IPS DF 6.9 (cell line): ENCODE measurements around the gene ARFGAP3.

Experiments used
- DNase-seq: peaks from one replicate; pipeline ENCODE4 v3.0.0-alpha.2; 2013; ENCODE audit warnings: low read depth, low spot score
- H3K27ac ChIP-seq: one replicate; pipeline ENCODE4 v1.5.1; 2013; ENCODE audit warnings: low read length, control low read depth
- H3K27me3 ChIP-seq: 2 replicates; pipeline ENCODE4 v1.6.1; 2013; ENCODE audit warnings: mild to moderate bottlenecking, low read length; ENCODE audit not compliant: control insufficient read depth, insufficient read depth
- H3K36me3 ChIP-seq: 2 replicates; pipeline ENCODE4 v1.6.1; 2013; ENCODE audit warnings: low read length; ENCODE audit not compliant: control insufficient read depth, insufficient read depth
- H3K4me1 ChIP-seq: 2 replicates; pipeline ENCODE4 v1.6.1; 2013; ENCODE audit warnings: low read length; ENCODE audit not compliant: control insufficient read depth, insufficient read depth
- H3K4me3 ChIP-seq: 2 replicates; pipeline ENCODE4 v1.5.1; 2013; ENCODE audit warnings: mild to moderate bottlenecking, low read length
- H3K9me3 ChIP-seq: 2 replicates; pipeline ENCODE4 v1.6.1; 2013; ENCODE audit warnings: low read length, inconsistent platforms; ENCODE audit not compliant: control insufficient read depth, insufficient read depth
- WGBS: extraction: QIAGEN DNeasy Blood & Tissue Kit; methylation state at CpG from one replicate; pipeline ENCODE4 v1.1.7; 2013; ENCODE audit warnings: mixed read lengths, missing lambda C conversion rate; ENCODE audit not compliant: insufficient read length, insufficient coverage; 5-methylcytosine and 5-hydroxymethylcytosine counted together

The ARFGAP3 gene

DNA sequence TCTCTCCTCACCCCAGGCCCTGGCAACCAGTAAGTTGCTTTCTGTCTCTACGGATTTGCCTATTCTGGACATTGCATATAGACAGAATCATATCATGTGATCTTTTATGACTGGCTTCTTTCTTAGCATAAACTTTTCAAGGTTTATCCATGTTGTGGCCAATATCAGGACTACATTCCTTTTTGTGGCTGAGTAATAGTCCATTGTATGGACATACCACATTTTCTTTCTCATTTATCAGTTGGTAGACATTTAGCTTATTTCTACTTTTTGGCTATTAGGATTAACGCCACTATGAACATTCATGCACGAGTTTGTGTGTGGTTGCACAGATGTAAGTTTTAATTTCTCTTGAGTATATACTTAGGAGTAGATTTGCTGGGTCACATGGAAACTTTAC, 35.7 kb downstream of the ARFGAP3 start:
- Histone ChIP-seq H3K27ac (no peak overlapping the region), H3K9me3 (no peaks in the 10 kb centered on the region), H3K27me3 (no peaks in the 10 kb centered on the region), H3K4me1 (no peaks in the 10 kb centered on the region), H3K36me3 (no peaks in the 10 kb centered on the region), H3K4me3 (no peak overlapping the region)
- no CpG with 5 or more reads among the region's 3 CpGs for WGBS
- no peak for DNase-seq

DNA sequence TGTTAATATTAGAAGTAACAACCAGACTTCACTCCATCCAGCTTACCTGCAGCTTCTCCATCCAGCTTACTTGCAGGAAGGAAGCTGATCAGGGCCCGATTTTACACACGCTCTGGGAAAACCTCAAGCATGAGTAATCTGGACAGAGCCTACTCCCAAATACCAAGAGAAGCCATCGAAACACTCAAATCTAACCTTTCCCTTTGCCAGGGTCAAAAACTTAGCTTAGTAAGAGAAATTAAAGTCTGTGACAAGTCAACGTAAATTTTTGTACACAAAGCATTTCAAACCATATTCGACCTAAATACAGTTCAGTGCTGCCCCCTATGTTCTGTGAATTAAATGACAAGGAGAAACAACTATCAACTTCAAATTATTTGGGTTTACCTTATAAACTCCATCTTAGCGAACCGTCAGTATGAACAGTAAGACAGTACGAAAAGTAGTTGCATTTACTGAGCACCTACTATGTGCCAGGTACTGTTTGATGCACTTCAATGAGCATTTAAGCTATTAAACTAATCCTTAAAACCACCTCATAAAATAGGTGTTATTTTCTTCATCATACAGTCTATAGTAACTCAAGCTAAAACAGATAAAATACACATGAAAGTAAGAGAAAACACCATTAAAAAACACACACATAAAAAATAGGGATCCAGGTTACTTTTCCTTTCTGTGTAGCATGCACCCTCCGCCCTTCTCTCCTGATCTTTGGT, 36.9 kb downstream of the ARFGAP3 start:
- no peak overlapping the region for H3K4me3 ChIP-seq
- H3K36me3 ChIP-seq, result no peaks in the 10 kb centered on the region
- no peaks in the 10 kb centered on the region for H3K27me3 ChIP-seq
- DNase-seq, result no peak
- H3K27ac ChIP-seq, result no peak overlapping the region
- no CpG with 5 or more reads among the region's 9 CpGs for WGBS
- H3K4me1 ChIP-seq, result no peaks in the 10 kb centered on the region
- H3K9me3 ChIP-seq, result no peaks in the 10 kb centered on the region

DNA sequence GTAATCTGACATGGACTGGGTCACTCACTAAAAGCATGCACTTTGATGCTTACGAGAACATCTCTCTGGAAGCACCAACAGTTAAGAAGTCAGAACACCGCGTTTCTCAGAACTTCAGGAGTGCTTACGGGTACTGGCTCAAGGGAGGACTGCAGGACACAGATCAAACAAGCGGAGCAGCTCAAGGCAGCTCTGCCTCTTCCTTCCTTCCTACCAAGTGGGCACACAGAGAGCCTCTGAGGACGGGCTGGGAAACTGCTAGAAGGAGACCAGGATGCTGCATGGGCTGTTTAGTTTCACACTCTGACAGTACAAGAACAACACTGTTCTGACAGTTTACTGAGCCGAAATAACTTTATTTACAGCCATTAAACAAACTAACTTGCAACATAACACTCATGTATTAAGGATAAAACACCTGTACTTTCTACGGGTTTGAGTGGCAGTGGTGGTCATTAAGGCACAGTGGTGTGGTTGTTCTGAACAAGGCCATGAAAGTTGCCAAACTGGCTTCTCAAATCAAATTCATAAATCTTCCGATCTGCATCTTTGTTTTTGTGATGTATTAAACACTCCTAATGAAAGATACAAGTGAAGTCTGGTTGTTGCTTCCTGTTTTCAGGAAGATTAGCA, 37.5 kb downstream of the ARFGAP3 start:
- WGBS, result no CpG with 5 or more reads among the region's 9 CpGs
- DNase-seq, result no peak
- Histone ChIP-seq H3K4me3 (no peak overlapping the region), H3K27me3 (no peaks in the 10 kb centered on the region), H3K36me3 (no peaks in the 10 kb centered on the region), H3K27ac (no peak overlapping the region), H3K4me1 (no peaks in the 10 kb centered on the region), H3K9me3 (no peaks in the 10 kb centered on the region)

DNA sequence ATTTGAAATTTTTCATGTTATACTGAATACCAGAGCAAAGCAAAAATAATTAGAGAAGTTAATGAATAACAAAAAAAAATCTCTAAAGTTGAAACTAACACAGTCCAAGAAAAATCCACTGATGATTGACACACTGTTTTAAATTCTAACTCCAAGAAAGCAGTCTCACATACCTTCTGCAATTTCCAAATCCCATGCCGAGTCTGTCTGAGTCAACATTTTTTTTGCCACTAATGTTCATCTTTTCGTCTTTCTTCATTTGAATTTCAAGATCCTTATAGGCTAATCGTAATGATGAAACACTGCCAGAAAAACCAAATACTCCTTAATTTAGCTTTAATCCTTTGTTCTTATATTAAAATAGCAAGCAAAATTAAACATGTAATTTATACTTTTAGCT, 39.5 kb downstream of the ARFGAP3 start:
- Histone ChIP-seq H3K27ac (no peak overlapping the region), H3K27me3 (no peaks in the 10 kb centered on the region), H3K36me3 (no peaks in the 10 kb centered on the region), H3K4me3 (no peak overlapping the region), H3K4me1 (no peaks in the 10 kb centered on the region), H3K9me3 (no peaks in the 10 kb centered on the region)
- DNase-seq, result no peak
- no CpG with 5 or more reads among the region's 3 CpGs for WGBS

DNA sequence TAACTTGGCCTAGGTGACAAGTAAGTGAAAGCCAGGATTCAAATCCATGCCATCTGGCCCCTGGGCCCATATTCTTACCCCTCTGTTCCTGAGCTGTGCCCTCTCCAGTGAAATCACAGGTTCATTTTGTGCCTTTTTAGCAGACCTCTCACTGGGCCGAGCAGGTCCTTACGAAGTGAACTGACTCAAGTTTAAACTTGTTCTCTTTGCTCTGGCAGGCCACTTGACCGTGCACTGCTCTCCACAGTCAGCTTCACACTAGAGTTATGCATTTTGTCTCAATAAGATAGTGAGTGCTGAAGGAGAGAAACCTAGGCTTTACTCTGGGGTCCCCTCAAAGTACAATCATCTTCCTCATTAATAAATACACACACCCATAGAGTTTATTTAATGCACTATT, 40.7 kb downstream of the ARFGAP3 start:
- Histone ChIP-seq H3K9me3 (no peaks in the 10 kb centered on the region), H3K27ac (no peak overlapping the region), H3K4me1 (no peaks in the 10 kb centered on the region), H3K27me3 (no peaks in the 10 kb centered on the region), H3K4me3 (no peak overlapping the region), H3K36me3 (no peaks in the 10 kb centered on the region)
- no peak for DNase-seq
- WGBS, result no CpG with 5 or more reads among the region's 3 CpGs

DNA sequence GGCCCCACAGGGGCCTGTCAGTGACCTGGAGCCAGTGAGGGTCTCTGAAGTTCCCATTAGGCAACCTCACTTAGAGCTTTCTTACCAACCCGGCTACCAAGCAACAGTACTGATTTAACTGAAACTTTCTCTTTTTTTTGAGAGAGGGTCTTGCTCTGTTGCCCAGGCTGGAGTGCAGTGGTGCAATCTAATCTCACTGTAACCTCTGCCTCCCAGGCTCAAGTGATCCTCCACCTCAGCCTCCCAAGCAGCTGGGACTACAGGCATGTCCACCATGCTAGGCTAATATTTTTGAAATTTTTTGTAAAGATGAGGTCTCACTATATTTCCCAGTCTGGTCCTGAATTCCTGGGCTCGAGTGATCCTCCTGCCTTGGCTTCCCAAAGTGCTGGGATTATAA, 42.5 kb downstream of the ARFGAP3 start:
- no CpG with 5 or more reads among the region's 2 CpGs for WGBS
- Histone ChIP-seq H3K4me3 (no peak overlapping the region), H3K4me1 (no peaks in the 10 kb centered on the region), H3K36me3 (no peaks in the 10 kb centered on the region), H3K27ac (no peak overlapping the region), H3K27me3 (no peaks in the 10 kb centered on the region), H3K9me3 (no peaks in the 10 kb centered on the region)
- DNase-seq, result no peak

DNA sequence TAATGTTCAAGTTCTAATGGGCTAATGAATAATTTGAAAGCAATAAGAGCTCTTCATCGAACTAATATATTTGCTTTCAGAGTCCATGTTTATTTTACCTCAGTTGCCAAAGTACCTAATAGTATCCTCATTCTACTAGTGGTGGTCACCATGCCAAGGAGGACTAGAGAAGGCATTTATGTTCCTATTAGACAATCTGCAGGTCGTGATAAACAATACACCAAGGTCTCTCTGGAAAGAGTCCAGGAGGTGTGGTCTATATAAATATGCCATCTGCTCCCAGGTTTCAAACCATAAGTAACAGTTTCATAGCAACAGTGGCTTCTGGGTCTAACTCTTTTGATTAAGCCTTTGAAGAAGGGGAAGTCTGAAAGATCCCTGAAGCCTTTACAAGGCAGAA, 42.9 kb downstream of the ARFGAP3 start:
- Histone ChIP-seq H3K4me1 (no peaks in the 10 kb centered on the region), H3K27ac (no peak overlapping the region), H3K27me3 (no peaks in the 10 kb centered on the region), H3K9me3 (no peaks in the 10 kb centered on the region), H3K36me3 (no peaks in the 10 kb centered on the region), H3K4me3 (no peak overlapping the region)
- DNase-seq, result no peak
- WGBS, result no CpG with 5 or more reads among the region's 2 CpGs

DNA sequence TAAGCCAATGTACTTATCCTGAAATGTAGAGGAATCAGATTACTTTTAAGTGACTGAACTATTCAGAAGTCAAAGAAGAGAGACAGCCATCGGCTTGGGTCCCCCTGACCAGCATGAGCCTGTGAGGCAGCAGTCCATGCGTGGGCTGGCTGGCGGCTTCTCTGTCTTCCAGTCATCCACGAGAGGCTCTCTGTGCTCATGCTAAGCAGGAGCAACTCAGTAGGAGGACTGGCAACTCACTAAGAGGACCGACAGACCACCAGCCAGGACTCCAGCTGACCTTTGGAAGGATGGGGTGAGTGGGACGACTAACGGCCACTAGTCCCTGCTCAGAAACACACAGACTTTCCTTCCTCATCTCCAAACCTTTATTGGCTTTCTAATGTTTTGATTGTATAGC, 43.6 kb downstream of the ARFGAP3 start:
- no peak for DNase-seq
- H3K27ac ChIP-seq, result no peak overlapping the region
- H3K4me1 ChIP-seq, result no peaks in the 10 kb centered on the region
- H3K36me3 ChIP-seq, result no peaks in the 10 kb centered on the region
- H3K9me3 ChIP-seq, result no peaks in the 10 kb centered on the region
- WGBS, result no CpG with 5 or more reads among the region's 7 CpGs
- H3K4me3 ChIP-seq, result no peak overlapping the region
- no peaks in the 10 kb centered on the region for H3K27me3 ChIP-seq

DNA sequence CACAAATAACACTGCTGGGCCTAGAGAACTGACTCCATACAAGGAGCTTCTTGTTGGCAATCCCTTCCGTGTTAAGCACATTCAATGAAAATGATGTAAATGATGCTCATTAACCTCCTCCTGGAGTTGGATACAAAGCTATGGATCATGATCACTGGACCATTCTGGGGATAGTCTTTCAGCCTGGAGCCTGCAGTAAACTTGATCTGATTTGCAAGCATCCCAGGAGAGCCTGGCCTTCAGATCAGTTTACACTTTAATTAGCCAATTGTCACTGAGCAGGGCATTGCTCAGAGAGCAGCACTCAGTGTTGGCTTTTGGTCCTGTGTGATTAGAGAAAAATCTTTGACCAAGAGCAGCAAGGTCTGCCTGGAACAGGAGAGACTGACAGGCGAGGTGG, 45.6 kb downstream of the ARFGAP3 start:
- H3K4me1 ChIP-seq, result no peaks in the 10 kb centered on the region
- no peaks in the 10 kb centered on the region for H3K36me3 ChIP-seq
- H3K9me3 ChIP-seq, result no peaks in the 10 kb centered on the region
- no peak for DNase-seq
- no CpG with 5 or more reads among the region's 2 CpGs for WGBS
- no peak overlapping the region for H3K27ac ChIP-seq
- H3K4me3 ChIP-seq, result no peak overlapping the region
- H3K27me3 ChIP-seq, result no peaks in the 10 kb centered on the region

DNA sequence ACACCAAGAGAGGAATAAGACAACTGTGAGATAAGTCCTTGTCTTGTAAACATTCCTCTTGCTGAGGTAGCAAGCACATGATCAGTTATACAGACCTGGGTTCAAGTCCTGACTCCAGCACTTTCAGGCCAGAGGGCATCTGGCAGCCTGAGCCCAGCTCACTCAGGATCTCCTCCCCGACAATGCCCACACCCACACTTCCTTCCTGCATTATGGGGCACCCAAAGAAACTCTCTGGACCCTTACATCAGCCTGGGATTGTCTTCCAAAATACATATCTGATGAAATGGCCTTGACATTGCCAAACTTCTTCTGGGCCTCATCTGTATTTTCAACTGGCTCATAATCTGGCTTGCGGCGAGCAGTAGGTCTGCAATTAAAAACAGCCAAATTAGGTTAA, 48.6 kb downstream of the ARFGAP3 start:
- H3K4me1 ChIP-seq, result 0 out of 2 replicates have a peak, but pooled peaks cover 1% of the 10 kb centered on the region
- DNase-seq, result no peak
- H3K9me3 ChIP-seq, result no peaks in the 10 kb centered on the region
- H3K27ac ChIP-seq, result no peak overlapping the region
- no peaks in the 10 kb centered on the region for H3K36me3 ChIP-seq
- no peak overlapping the region for H3K4me3 ChIP-seq
- no CpG with 5 or more reads among the region's 3 CpGs for WGBS
- no peaks in the 10 kb centered on the region for H3K27me3 ChIP-seq

DNA sequence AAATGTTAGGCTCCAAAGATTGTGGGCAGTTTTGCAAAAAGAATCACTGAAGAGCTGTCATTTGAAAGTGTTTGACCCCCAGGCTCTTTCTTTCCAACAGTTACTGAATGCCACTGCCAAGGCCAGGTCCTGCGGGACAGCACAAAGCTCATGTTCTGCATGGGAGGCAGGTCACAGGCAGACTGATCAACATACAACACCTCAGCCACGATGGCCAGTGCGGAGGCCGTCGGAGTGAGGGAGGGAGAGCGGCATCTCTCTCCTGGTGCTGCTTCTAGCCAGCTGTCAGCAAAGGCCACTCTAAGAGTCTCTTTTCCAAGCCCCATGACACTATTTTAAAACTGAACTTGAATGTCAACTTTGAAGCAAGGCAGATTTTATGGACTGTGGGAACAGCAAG, 49.9 kb downstream of the ARFGAP3 start:
- no peak for DNase-seq
- Histone ChIP-seq H3K27ac (no peak overlapping the region), H3K9me3 (no peaks in the 10 kb centered on the region), H3K4me1 (0 out of 2 replicates have a peak, but pooled peaks cover 1% of the 10 kb centered on the region), H3K36me3 (no peaks in the 10 kb centered on the region), H3K4me3 (no peak overlapping the region), H3K27me3 (no peaks in the 10 kb centered on the region)
- no CpG with 5 or more reads among the region's 6 CpGs for WGBS
